Superior temporal gyrus (tissue), 1 donor: Measurements from ENCODE around the gene MAPK14.

Source experiments
- DNase-seq: peaks from one replicate; pipeline ENCODE4 v3.0.0-alpha.2; 2016; ENCODE audit errors: extremely low spot score

Gene MAPK14

DNA sequence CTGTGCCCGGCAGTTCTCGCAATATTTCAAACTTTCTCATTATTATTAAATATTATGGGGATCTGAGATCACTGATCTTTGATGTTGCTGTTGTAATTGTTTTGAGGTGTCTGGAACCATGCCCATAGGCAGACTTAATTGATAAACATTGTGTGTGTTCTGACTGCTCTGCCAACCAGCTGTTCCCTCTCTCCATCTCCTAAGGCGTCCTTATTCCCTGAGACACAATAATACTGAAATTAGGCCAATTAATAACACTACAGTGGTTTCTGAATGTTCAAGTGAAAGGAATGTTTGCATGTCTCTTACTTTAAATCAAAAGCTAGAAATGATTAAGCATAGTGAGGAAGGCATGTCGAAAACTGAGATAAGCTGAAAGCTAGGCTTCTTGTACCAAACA, 7.6 kb downstream of the MAPK14 start:
- no peak for DNase-seq

DNA sequence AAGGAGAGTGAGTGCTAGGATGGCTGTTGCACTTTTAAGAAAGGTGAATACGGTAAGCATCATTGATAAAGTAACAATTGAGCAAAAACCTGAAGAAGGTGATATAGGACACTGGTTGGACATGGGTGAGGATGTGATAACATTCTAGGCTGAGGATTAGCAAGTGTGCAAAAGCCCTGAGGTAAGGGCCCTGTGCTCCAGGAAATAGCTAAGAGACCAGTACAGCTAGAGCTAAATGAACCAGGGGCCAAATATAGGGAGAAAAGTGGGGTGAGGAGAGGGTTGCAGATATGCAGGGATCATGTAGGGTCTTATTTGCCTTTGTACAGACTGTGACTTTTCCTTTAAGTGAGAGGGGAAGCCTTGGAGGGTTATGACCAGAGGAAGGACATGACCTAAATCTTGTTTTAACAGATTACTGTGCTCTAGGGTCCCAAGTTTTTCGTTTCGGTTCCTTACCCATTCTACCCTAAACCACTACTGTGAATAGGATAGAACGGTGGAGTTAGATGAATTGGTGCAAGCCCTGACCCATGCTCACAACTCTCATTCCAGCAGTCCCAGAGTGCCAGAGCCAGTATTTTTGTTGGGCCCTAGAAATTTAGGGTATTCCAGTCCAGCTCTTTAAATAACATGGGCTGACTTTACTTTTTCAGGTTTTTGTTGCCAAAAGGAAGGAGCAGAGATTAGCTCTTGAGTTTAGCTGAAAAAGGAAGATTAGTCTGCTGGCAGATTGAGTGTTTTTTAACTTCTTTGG, 10.7 kb downstream of the MAPK14 start:
- no peak for DNase-seq

DNA sequence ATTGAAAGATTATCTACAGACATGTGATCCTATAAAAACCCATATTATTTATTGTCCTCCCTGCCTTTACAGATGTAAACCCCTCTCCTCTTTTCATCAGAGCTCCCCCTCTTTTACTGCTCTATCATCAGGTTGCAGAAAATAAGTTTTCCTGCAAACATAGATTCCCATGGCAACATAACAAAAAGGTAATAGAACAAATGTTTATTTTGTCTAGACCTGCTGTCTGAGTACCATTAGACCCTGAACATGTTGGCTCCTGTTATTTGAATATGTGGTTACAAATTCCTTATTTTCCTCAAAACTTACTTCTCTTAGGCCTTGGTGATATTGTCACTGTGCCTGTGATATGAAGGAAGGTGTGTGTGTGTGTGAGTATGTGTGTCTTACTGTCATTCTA, 11.5 kb downstream of the MAPK14 start:
- no peak for DNase-seq

DNA sequence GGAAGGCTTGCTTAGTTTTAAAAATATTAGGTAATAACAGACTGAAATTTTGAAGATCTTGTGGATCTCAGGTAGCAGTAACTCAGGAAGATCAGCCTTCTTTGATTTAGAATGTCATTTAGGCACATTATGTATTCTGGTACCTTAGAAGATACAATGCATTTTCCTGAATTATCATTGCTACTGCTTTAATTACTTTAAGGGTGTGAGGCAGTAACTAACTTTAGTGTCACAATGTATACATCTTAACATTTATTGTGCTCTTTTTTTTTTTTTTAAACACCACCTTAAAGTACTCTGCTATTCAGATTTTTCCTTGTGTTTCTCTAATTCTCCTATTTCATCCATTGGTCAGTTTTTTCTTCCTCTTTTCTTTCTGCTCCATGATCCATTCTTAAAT, 13.3 kb downstream of the MAPK14 start:
- no peak for DNase-seq

DNA sequence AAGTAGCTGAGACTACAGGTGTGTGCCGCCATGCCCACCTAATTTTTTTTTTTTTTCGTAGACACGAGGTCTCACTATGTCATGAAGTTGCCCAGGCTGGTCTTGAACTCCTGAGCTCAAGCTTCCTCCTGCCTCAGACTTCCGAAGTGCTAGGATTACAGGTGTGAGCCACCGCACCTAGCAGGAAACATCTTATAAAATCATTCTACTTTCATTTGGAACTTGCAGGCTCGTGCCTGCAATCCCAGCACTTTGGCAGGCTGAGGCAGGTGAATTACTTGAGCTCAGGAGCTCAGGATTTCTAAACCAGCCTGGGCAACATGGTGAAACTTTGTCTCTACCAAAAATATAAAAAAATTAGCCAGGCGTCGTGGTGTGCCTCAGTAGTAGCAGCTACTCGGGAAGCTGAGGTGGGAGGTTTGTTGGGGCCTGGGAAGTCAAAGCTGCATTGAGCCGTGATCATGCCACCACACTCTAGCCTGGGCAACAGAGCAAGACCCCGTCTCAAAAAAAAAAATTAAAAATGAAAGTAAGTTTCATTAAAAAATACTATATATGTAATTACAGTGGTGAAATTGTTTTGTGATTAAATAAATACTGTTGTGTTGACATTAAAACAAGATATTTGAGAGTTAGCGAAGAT, 15.1 kb downstream of the MAPK14 start:
- DNase-seq: no peak

DNA sequence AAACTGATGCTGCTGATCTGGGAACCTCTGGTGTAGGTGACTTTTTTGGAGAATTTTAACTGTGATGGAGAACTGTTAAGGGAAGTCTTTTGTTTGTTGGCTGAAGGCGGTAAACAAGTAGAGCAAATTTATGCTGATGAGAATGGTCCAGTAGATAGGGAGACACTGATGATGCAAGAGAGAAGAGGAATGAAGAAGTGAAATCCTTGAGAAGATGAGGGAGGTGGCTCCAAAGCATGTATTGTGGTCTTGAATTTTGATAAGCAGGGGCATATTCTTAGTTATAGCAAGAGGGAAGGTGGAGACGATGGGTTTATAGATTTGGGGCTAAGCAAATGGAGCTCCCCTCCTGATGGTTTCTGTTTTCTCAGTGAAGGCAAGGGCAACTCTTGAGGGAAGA, 22.0 kb downstream of the MAPK14 start:
- DNase-seq: no peak

DNA sequence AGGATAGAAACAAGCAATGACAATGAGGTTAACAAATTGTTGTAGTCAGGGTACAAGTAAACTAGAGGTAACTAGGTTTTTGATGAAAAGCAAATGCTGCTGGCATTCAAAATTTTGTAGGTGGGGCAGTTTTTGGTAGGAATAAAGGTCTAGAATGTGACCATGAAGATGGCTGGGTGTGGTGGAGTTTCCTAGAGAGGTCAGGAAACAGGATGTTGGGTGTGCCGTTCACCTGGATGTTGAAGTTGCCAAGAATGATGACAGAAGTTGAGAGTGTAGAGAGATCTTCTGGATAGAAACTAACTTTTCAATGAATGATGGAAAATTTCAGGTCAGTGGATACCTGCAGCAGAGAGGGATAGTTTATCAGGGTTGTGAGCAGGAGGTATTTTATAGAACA, 22.7 kb downstream of the MAPK14 start:
- no peak for DNase-seq

DNA sequence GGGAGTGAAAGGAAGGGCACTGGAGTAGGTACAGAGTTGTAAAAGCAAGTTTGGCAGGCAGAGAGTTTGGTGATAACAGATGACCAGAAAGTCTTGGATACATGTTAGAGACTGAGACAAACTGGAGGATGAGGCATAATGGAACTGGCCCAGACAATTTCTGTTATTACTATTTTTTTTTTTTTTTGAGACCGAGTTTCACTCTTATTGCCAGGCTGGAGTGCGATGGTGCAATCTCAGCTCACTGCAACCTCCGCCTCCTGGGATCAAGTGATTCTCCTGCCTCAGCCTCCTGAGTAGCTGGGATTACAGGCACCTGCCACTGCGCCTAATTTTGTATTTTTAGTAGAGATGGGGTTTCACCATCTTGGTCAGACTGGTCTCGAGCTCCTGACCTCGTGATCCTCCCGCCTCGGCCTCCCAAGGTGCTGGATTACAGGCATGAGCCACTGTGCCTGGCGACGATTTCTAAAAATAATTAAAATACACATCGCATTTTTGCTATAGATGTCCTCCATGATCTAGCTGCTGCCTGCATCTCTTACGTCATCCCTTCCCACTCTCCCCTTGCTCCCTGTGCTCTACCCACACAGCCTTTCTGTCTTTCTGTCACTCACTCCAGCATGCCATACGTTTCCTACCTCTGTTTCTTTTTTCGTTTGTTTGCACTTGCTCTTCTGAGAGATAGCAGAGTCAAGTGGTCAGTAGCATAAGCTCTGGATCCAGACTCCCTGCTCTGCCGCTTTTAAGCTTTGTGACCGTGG, 23.5 kb downstream of the MAPK14 start:
- no peak for DNase-seq

DNA sequence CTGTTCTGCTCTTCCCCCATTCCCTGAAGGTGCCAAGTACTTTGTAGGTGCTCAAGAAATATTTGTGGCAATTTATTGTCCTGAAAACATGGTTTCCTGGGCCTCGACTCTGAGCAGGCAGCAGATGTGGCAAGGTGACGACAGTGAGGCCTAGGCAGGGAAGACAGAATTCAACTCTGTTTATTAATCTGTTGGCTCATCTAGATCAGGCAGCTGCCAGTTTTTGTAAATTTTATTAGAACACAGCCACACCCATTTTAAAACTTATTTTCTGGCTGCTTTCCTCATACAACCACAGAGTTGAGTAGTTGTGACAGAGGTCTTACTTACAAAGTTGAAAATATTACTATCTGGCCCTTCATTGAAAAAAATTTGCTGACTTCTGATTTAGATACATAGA, 24.5 kb downstream of the MAPK14 start:
- no peak for DNase-seq

DNA sequence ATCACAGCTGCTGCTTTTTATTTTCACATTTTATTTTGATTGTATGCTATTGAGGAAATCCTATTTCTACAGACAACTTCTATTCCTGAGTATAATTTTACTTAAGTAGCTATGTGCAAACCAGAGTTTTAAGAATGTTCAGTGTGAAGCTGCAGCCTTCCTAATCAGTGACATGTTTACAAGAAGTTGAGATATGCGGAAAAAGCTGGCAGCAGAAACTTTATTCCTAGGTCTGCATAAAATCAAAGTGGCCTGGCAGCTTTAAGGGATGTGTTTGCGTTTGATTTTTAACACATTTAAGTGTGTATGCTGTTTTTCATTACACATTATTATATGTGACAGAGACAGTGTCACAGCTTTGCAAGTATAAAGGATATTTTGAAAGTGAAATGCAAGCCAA, 26.3 kb downstream of the MAPK14 start:
- DNase-seq: no peak

DNA sequence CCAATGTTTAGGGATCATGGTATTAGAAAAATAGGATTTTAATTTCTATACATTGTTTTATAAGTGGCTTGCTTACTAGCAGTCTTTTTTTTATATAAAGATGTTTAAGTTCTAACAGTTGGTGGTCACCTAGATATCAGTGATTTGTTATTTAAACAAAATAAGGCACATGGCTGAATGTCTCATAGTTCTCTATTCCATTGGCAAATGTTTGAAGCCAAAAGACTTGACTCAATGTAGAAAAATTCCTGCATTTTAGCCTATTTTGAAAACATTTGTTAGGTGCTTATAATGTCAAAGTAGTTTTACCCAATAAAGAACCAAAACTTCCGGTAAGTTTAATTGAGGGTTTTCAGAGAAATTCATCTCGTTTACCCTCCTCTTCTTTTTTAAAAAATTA, 26.8 kb downstream of the MAPK14 start:
- no peak for DNase-seq

DNA sequence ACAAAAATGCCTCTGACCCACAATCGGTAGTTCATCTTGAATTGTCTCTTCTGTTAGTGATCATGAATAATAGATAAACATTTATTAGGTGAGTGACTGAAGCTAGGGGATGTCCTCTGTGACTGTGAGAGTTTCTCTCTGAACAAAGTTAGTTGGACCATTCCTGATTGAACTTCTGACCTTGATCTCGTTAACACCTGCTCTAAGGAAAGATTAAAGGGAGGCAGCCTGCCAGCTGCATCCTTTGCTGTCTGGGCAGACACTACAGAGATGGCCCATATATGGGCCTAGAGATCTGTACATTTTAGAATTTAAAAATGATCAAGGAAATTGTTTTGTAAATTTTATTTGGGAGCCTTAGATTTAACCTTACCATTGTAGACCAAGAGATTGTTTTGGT, 27.3 kb downstream of the MAPK14 start:
- no peak for DNase-seq

DNA sequence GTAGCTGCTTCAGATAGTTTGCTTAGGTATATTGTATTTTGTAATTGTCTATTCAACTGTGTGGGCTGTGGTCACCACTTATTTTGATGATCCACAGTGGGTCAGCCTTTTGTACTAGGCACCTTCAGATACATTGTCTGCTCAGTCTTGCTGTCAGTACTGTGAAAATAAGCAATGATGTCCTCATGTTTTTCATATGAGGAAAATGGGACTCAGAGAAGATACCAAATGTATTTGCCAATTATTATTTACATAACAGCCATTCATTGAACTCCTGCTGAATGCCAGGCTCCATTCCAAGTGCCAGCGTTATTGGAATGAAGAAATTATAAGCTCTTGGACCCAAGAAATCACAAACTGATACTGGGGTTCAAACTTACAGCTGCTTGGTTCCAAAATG, 28.6 kb downstream of the MAPK14 start:
- DNase-seq: no peak

DNA sequence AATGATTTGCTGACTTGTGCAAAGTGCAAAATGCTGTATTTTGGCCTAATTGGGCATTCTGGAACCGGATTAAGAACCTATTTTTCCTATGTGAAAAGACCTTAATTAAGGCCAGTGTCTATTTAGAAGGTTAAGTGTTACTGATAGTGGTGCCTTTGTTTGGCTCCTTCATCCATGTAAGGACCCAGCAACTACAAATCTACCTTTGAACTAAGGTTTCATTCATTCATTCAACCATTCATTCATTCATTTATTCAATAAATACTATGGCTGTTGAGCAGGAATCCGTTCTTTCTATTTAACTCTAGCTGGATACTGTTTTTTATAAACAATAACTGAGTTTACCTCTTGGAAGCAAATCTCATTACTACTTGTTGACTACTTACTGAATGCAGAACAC, 33.6 kb downstream of the MAPK14 start:
- DNase-seq: no peak

DNA sequence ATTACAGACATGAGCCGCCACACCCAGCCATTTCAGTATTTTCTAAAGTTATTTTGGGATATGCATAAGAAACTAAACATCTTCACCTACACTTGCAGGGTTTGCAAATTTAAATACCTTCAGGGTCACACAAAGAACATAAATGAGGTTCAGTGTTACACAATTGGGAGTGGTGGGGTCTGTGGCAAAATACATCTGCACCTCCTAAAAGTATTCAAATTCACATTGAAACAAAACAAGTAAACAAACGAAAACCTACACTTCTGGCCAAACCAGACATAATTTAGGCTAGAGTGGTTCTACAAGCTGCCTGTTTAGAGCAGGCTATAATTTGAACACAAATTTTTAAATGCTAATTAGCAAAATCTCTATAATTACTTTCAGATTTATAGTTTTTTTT, 34.6 kb downstream of the MAPK14 start:
- DNase-seq: no peak

DNA sequence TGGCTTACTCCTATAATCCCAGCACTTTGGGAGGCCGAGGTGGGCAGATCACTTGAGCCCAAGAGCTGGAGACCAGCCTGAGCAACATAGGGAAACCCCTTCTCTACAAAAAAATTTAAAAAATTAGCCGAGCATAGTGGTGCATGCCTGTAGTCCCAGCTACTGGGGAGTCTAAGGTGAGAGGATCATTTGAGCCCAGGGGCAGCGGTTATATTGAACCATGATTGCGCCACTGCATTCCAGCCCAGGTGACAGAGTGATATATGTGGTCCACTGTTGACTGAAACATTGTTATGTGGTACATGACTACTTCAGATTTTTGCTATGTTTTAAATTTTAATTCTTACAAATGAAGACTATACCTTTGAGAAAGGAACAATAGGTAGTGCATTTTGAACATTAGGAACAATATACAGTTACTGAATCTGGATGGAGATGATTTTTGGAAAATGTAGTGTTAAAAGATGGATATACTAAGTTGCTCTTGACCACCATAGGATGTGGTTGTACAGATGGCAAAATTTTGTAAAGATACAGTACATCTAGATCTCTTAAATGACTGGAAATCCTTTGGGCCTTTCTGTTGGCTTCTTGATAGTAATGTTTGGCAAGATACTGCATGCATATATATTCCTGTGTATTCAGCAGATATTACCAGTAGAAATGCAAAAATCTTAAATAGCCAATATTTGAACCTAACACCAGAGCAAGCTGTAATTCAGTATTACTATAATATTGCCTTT, 35.9 kb downstream of the MAPK14 start:
- no peak for DNase-seq

DNA sequence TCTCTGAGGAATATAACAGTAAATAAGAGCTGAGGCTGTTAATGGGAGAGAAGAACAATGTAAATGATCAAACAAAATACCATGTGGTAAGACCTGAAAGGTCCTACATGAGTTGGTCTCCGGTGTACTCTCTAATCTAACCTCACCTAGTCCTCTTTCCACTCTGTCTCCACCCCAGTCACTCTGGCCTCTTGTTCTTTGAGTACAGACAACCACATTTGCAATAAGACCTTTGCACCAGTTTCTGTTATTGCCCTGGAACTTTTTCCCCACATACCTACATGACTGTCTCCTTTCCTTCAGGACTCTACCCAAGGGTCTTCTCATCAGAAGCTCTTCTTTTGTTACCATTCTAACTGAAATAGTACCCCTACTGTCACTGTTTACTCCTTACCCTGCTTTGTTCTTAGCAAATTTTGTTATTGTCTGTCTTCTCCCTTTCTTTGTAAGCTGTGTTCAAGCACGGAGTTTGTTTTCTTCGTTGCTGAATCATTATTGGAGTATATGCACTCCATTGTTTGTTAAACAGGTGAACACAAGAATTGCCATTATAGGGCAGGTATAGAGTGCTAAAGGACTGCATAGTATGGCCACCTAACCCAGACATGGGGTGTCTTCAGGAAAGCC, 37.3 kb downstream of the MAPK14 start:
- DNase-seq: no peak

DNA sequence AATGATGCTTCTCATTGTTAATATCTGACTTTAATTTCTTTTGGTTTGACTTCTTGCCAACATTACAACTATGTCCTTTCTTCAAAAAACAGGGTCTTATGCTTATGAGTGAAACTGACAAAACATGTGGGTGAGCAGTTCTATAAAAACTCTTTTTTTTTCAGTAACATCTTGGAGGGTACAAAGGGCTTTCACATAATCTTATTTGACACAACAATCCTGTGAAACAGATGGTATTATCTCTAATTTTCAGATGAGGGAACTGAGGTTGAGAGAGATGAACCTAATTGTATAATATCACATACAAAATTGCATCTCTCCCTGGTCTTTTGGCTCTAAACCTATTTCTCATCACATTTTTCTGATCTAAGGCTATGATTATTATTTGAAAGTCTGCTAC, 38.3 kb downstream of the MAPK14 start:
- no peak for DNase-seq

DNA sequence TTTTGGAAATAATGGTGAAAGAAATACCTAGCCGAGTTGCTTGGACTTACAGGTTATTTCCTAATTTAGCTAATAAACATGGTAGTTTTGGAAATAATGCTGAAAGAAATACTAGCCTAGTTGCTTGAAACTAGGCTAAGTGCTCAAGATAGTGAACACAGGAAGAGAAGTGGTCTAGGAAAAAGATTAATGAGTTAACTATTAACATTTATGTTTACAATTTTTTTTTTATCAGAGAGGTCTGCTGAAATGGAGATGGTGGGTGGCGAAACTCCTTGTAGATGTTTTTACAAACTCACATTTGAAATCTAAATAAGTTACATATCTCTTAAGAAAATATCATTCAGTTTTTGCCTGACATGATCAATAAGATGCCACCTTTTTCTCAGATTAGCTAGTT, 39.2 kb downstream of the MAPK14 start:
- DNase-seq: no peak

DNA sequence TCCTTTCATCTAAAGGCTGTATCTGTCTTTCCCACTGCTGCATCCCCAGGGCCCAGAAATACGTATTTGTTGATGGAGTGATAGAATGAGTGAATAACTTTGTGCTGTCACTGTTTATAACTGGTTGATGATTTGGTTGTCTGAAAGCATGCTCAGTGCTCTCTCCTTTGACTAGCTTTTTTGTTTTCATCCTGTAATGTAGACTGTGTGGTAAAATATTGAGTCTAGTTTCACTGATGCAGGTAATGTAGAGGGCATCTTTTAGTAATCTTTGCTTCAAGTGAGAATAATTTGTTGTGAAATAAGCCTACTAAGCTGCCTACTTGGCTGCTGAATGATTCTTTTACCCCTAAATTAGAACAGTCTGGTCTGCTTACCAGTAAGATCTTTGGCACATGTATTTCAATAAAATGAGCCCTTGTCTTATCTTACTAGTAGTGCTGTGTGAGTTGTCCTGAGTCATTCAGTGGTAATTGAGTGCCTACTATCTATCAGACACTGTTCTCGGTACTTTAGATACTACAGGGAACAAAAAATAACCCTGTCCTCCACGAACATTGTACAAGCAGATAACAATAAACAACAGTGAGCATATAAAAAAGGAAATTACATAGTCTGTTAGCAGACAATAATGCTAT, 39.9 kb downstream of the MAPK14 start:
- DNase-seq: no peak

DNA sequence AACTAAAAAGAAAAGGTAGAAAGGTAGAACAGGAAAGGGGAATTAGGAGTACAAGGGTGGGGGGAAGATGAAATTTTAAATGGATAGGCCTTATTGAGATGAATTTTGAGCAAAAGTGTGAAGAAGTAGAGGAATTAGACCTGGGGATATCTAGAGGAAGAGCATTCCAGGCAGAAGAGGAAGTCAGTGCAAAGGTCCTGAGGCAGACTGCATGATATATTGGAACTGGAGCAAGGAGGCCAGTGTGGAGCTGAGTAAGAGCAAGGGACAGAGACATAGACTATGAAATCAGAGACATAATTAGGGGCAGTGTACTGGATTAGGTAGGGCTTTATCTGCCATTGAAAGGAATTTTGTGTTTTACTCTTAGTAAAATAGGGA, 40.4 kb downstream of the MAPK14 start:
- DNase-seq: no peak
